ENCODE data around the gene PRR5L.

The PRR5L gene

GRCh38 chr11:36289226-36289852, 6.7 kb upstream of the PRR5L start, which contains the start of gene COMMD9 (continued):
- TF ChIP-seq ZNF280D (tag by site-specific recombination; IDR thresholded peaks at IDR 0.05) (no peak), OVOL3 (tag by site-specific recombination; IDR thresholded peaks at IDR 0.05) (no peak), ZNF488 (tag by site-specific recombination; IDR thresholded peaks at IDR 0.05) (no peak), ZNF394 (tag by site-specific recombination; IDR thresholded peaks at IDR 0.05; ENCODE audit: borderline replicate concordance) (peak; percentile 42; the same call in 1 of the 2 replicates), ZNF629 (tag by site-specific recombination; IDR thresholded peaks at IDR 0.05) (peak; percentile 43; the same call in 1 of the 2 replicates), ZNF132 (tag by site-specific recombination; IDR thresholded peaks at IDR 0.05; ENCODE audit: borderline replicate concordance) (no peak), ZBTB8A (tag by site-specific recombination; IDR thresholded peaks at IDR 0.05) (no peak), ZNF24 (tag by site-specific recombination; IDR thresholded peaks at IDR 0.05) (peak; percentile 90; the same call in 1 of the 2 replicates), ZIC2 (tag by site-specific recombination; IDR thresholded peaks at IDR 0.05) (peak; percentile 72), ZBTB20 (tag by site-specific recombination; IDR thresholded peaks at IDR 0.05) (peak; percentile 17; the same call in 1 of the 2 replicates), ZNF155 (tag by site-specific recombination; IDR thresholded peaks at IDR 0.05) (no peak), ZNF169 (tag by site-specific recombination; IDR thresholded peaks at IDR 0.05) (no peak), PRDM1 (tag by site-specific recombination; IDR thresholded peaks at IDR 0.05) (no peak), SP2 (tag by site-specific recombination; IDR thresholded peaks at IDR 0.05) (peak; percentile 39), ZNF561 (tag by site-specific recombination; IDR thresholded peaks at IDR 0.05; ENCODE audit: borderline replicate concordance) (peak; percentile 70; the same call in 1 of the 2 replicates), ZNF837 (tag by site-specific recombination; IDR thresholded peaks at IDR 0.05) (no peak), ZBTB1 (tag by site-specific recombination; IDR thresholded peaks at IDR 0.05) (no peak), ZNF521 (tag by site-specific recombination; IDR thresholded peaks at IDR 0.05) (no peak), ZSCAN23 (tag by site-specific recombination; IDR thresholded peaks at IDR 0.05) (no peak), SP3 (tag by site-specific recombination; IDR thresholded peaks at IDR 0.05) (peak; percentile 60), ZNF324 (tag by site-specific recombination; IDR thresholded peaks at IDR 0.05) (0 out of 2 replicates have a peak, but pooled peaks have one; percentile 54), YY2 (tag by site-specific recombination; IDR thresholded peaks at IDR 0.05) (peak; percentile 90)
- TF ChIP-seq, protein P1, sequence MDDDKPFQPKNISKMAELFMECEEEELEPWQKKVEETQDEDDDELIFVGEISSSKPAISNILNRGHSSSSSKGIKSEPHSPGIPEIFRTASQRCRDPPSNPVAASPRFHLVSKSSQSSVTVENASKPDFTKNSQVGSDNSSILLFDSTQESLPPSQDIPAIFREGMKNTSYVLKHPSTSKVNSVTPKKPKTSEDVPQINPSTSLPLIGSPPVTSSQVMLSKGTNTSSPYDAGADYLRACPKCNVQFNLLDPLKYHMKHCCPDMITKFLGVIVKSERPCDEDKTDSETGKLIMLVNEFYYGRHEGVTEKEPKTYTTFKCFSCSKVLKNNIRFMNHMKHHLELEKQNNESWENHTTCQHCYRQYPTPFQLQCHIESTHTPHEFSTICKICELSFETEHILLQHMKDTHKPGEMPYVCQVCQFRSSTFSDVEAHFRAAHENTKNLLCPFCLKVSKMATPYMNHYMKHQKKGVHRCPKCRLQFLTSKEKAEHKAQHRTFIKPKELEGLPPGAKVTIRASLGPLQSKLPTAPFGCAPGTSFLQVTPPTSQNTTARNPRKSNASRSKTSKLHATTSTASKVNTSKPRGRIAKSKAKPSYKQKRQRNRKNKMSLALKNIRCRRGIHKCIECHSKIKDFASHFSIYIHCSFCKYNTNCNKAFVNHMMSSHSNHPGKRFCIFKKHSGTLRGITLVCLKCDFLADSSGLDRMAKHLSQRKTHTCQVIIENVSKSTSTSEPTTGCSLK (tag by site-specific recombination; IDR thresholded peaks at IDR 0.05) = no peak
- TF ChIP-seq, protein P2, sequence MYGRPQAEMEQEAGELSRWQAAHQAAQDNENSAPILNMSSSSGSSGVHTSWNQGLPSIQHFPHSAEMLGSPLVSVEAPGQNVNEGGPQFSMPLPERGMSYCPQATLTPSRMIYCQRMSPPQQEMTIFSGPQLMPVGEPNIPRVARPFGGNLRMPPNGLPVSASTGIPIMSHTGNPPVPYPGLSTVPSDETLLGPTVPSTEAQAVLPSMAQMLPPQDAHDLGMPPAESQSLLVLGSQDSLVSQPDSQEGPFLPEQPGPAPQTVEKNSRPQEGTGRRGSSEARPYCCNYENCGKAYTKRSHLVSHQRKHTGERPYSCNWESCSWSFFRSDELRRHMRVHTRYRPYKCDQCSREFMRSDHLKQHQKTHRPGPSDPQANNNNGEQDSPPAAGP (tag by site-specific recombination; IDR thresholded peaks at IDR 0.05) = peak; percentile 82; the same call in 1 of the 2 replicates
- TF ChIP-seq, protein P3, sequence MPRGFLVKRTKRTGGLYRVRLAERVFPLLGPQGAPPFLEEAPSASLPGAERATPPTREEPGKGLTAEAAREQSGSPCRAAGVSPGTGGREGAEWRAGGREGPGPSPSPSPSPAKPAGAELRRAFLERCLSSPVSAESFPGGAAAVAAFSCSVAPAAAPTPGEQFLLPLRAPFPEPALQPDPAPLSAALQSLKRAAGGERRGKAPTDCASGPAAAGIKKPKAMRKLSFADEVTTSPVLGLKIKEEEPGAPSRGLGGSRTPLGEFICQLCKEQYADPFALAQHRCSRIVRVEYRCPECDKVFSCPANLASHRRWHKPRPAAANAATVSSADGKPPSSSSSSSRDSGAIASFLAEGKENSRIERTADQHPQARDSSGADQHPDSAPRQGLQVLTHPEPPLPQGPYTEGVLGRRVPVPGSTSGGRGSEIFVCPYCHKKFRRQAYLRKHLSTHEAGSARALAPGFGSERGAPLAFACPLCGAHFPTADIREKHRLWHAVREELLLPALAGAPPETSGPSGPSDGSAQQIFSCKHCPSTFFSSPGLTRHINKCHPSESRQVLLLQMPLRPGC (tag by site-specific recombination; IDR thresholded peaks at IDR 0.05) = 0 out of 2 replicates have a peak, but pooled peaks have one; percentile 22
- TF ChIP-seq, protein P4, sequence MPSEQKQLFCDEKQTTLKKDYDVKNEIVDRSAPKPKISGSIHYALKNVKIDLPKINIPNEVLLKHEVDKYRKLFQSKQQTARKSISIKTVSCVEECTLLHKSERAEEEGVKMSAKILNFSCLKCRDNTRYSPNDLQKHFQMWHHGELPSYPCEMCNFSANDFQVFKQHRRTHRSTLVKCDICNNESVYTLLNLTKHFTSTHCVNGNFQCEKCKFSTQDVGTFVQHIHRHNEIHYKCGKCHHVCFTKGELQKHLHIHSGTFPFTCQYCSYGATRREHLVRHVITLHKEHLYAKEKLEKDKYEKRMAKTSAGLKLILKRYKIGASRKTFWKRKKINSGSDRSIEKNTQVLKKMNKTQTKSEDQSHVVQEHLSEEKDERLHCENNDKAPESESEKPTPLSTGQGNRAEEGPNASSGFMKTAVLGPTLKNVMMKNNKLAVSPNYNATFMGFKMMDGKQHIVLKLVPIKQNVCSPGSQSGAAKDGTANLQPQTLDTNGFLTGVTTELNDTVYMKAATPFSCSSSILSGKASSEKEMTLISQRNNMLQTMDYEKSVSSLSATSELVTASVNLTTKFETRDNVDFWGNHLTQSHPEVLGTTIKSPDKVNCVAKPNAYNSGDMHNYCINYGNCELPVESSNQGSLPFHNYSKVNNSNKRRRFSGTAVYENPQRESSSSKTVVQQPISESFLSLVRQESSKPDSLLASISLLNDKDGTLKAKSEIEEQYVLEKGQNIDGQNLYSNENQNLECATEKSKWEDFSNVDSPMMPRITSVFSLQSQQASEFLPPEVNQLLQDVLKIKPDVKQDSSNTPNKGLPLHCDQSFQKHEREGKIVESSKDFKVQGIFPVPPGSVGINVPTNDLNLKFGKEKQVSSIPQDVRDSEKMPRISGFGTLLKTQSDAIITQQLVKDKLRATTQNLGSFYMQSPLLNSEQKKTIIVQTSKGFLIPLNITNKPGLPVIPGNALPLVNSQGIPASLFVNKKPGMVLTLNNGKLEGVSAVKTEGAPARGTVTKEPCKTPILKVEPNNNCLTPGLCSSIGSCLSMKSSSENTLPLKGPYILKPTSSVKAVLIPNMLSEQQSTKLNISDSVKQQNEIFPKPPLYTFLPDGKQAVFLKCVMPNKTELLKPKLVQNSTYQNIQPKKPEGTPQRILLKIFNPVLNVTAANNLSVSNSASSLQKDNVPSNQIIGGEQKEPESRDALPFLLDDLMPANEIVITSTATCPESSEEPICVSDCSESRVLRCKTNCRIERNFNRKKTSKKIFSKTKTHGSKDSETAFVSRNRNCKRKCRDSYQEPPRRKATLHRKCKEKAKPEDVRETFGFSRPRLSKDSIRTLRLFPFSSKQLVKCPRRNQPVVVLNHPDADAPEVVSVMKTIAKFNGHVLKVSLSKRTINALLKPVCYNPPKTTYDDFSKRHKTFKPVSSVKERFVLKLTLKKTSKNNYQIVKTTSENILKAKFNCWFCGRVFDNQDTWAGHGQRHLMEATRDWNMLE (tag by site-specific recombination; conservative IDR thresholded peaks at IDR 0.05; ENCODE audit: low read depth) = peak; percentile 54; the same call in 1 of the 2 replicates

Measured in HEK293 (cell line).